ENCODE results near the gene AGXT. TPM values are rescaled to one million over a fixed set of nuclear protein-coding genes. Genes with fewer than 3 reads are reported as not detected.
A peak's percentile ranks its signal among the peaks of the same experiment; 100 is the strongest.

The AGXT gene
- total RNA-seq, 1 donor from 2014 or later = not detected

DNA sequence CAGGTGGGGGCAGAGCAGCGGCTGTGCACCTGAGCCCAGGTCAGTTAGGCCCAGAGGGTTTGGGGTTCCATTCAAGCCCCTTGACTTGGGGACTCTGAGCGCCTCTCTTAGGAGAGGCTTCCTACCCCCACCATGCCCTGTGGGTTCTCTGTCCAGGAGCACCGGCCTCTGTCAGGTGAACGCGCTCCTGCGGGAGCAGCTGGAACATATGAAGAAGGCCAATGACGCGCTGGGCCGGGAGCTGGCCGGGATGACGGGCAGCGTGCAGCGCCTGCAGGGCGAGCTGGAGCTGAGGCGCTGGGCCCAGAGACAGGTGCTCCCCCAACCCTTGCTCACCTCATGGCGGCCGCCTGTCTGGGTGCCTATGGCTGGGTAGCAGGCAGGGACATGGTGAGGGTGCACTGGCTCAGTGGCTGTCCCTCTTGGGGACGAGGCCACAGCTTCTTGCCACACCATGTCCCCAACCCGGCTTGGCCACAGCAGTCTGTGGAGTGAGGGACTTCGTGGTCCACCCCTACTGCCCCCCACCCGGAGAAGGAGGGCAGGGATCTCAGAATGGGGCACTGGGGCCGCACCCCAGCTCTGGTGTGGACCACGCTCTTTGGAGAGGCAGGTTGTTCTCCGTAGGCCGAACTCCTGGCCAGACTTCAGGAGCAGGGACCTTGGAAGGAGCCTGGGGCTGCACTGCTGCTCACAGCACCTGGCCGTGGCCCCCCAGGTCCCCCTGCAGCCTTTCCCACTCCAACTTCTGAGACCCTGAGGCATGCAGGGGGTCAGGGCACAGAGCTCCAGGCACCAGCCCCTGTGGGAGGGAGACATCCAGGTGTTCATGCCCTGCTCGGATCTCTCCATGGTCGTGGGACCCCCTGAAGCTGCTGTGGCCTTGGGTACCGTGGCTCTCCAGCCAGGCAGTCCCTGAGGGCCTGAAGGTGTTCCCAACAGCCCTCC, 57.2 kb downstream of the AGXT start:
- TF ChIP-seq, protein P1, sequence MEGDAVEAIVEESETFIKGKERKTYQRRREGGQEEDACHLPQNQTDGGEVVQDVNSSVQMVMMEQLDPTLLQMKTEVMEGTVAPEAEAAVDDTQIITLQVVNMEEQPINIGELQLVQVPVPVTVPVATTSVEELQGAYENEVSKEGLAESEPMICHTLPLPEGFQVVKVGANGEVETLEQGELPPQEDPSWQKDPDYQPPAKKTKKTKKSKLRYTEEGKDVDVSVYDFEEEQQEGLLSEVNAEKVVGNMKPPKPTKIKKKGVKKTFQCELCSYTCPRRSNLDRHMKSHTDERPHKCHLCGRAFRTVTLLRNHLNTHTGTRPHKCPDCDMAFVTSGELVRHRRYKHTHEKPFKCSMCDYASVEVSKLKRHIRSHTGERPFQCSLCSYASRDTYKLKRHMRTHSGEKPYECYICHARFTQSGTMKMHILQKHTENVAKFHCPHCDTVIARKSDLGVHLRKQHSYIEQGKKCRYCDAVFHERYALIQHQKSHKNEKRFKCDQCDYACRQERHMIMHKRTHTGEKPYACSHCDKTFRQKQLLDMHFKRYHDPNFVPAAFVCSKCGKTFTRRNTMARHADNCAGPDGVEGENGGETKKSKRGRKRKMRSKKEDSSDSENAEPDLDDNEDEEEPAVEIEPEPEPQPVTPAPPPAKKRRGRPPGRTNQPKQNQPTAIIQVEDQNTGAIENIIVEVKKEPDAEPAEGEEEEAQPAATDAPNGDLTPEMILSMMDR (IDR thresholded peaks at IDR 0.05; ENCODE audit: partially characterized antibody, unreplicated experiment) = no peak
- Mint-ChIP-seq H3K27ac (ENCODE audit: unreplicated experiment) (no peak overlapping the region), H3K4me1 (ENCODE audit: low read depth, unreplicated experiment) (peaks cover 4% of the 10 kb centered on the region), H3K4me3 (ENCODE audit: unreplicated experiment) (no peak overlapping the region), H3K36me3 (ENCODE audit: unreplicated experiment) (peaks cover 7% of the 10 kb centered on the region), H3K9me3 (ENCODE audit: unreplicated experiment) (peaks cover 4% of the 10 kb centered on the region), H3K27me3 (ENCODE audit: unreplicated experiment) (peaks cover 8% of the 10 kb centered on the region)
- DNase-seq = no peak

DNA sequence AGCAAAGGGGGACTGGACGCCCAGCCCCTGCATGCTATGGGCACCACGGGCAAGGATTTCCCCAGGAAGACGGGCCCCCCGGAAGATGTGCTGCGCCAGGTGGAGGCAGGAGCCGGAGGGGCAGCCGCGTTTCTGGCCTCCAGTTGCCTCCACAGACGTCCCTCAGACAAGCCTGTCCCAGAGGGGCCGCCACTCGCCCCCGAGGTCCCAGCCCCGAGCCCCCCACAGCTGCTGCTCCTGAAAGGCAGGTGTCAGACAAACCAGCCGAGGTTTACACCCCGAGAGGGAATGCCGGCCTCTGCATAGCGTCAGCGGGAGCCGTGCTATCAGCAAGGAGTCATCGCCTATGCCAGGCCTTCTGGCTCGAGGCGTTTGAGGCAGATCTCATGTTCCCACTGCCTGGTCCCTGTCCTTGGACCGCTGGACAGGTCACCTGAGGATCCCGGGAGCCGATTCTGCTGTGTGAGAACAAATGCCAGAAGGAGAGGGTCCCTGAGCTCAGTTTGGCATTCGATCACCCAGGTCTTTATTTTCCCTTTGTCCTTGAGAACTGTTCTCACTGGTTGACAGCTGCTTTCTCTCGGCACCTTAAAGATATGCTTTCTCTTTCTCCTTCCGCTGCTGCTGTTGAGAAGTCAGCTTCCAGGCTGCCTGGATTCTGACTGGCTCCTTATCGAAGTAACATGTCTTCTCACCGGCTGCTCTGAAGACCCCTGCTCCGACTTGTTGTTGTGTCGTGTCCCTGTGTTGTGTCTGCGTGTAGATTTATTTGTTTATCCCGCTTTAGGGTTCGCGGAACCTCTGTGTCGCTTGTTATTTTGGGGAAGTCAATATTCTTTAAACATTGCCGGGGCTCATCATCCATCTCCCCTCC, 58.1 kb downstream of the AGXT start:
- peaks cover 4% of the 10 kb centered on the region for H3K4me1 Mint-ChIP-seq (ENCODE audit: low read depth, unreplicated experiment)
- peak overlapping the region; percentile 0 for H3K4me3 Mint-ChIP-seq (ENCODE audit: unreplicated experiment)
- TF ChIP-seq, protein P1 (IDR thresholded peaks at IDR 0.05; ENCODE audit: partially characterized antibody, unreplicated experiment) = no peak
- no peak for DNase-seq
- H3K27me3 Mint-ChIP-seq (ENCODE audit: unreplicated experiment) = peaks cover 8% of the 10 kb centered on the region
- H3K9me3 Mint-ChIP-seq (ENCODE audit: unreplicated experiment) = peaks cover 4% of the 10 kb centered on the region
- peak overlapping the region; percentile 5 for H3K27ac Mint-ChIP-seq (ENCODE audit: unreplicated experiment)
- H3K36me3 Mint-ChIP-seq (ENCODE audit: unreplicated experiment) = peaks cover 7% of the 10 kb centered on the region

DNA sequence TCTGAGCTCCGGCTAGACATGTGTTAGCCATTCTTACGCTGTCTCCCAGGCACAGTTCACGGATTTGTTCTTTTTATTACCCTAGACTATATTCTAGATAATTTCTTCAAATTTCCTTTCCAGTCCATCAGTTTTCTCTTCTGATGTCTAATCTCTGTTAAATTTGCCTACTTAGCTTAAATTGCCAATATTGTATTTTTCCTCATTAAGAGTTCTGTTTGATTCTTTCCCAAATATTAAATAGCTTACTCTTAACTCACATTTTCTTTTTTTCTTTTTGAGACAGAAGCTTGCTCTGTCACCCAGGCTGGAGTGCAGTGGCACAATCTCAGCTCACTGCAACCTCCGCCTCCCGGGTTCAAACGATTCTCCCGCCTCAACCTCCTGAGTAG, 58.8 kb downstream of the AGXT start:
- Mint-ChIP-seq H3K4me3 (ENCODE audit: unreplicated experiment) (no peak overlapping the region), H3K36me3 (ENCODE audit: unreplicated experiment) (peaks cover 7% of the 10 kb centered on the region), H3K27me3 (ENCODE audit: unreplicated experiment) (peaks cover 8% of the 10 kb centered on the region), H3K9me3 (ENCODE audit: unreplicated experiment) (peaks cover 4% of the 10 kb centered on the region), H3K4me1 (ENCODE audit: low read depth, unreplicated experiment) (peaks cover 4% of the 10 kb centered on the region), H3K27ac (ENCODE audit: unreplicated experiment) (peak overlapping the region; percentile 5)
- DNase-seq = no peak
- TF ChIP-seq, protein P1 (IDR thresholded peaks at IDR 0.05; ENCODE audit: partially characterized antibody, unreplicated experiment) = no peak

DNA sequence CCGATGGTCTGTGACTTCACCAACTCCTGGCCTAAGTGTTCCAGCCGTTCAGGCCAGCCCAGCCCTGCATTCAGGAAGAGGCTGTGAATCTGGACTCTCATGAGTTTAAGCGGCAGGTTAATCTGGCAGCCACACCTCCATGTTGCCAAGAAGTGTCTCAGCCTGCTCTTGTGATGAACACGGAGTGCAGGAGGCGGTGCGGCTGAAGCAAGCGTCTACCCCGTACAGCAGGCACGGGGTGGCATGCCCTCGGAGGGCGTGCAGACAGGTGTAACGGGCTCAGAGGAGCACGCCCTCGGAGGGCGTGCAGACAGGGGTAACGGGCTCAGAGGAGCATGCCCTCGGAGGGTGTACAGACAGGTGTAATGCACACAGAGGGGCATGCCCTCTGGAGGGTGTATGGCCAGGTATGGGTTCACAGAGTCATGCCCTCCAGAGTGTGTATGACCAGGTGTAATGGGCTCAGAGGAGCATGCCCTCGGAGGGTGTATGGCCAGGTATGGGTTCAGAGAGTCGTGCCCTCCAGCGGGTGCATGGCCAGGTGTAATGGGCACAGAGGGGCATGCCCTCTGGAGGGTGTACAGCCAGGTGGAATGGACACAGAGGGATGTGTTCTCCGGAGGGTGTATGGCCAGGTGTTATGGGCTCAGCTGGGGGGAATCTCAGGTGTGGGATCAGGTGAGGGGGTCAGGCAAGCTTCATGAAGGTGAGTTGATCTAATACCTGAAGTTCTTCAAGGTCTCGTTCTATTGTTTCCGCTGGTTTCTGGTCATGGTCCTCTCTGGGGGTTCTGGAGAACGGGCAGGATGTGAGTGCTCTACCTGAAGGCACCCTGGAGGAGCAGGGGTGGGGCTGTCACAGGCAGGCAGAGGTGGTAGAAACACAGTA, 60.1 kb downstream of the AGXT start:
- Mint-ChIP-seq H3K9me3 (ENCODE audit: unreplicated experiment) (peaks cover 4% of the 10 kb centered on the region), H3K27me3 (ENCODE audit: unreplicated experiment) (peaks cover 8% of the 10 kb centered on the region), H3K36me3 (ENCODE audit: unreplicated experiment) (peaks cover 7% of the 10 kb centered on the region), H3K4me3 (ENCODE audit: unreplicated experiment) (no peak overlapping the region), H3K27ac (ENCODE audit: unreplicated experiment) (peak overlapping the region; percentile 43), H3K4me1 (ENCODE audit: low read depth, unreplicated experiment) (peaks cover 4% of the 10 kb centered on the region)
- TF ChIP-seq, protein P1 (IDR thresholded peaks at IDR 0.05; ENCODE audit: partially characterized antibody, unreplicated experiment) = no peak
- no peak for DNase-seq

Measured in glutamatergic neuron (in vitro differentiated cells).